ENCODE data around the gene LEPROT.

- TF ChIP-seq CTCF (IDR thresholded peaks at IDR 0.05; ENCODE audit: low read depth, low read length, poor library complexity, severe bottlenecking) (no peak), EZH2phosphoT487 (IDR thresholded peaks at IDR 0.05; ENCODE audit: borderline replicate concordance, low read length) (no peak)
These were observed 22.0 kb downstream of the LEPROT start for GRCh38 chr1:65442442-65442841.

Data from DOHH2 (cell line).